ENCODE measurements around the gene ZNF350.

- TF ChIP-seq CTCF (IDR thresholded peaks at IDR 0.05; ENCODE audit: low read depth, low read length, poor library complexity, severe bottlenecking) (no peak), EZH2phosphoT487 (IDR thresholded peaks at IDR 0.05; ENCODE audit: borderline replicate concordance, low read length) (no peak)
Measured at GRCh38 chr19:51926426-51926783, 60.2 kb downstream of the ZNF350 start.
